Gastroesophageal sphincter (tissue), 4 donors: ENCODE results near the gene SGTA. TPM values are rescaled to one million over a fixed set of nuclear protein-coding genes. Genes with fewer than 3 reads are reported as not detected.
"Not testable (repeated sequence)": the region's sequence is repeated elsewhere in the genome, so short reads cannot be mapped to it uniquely, and the experiment has no call there.

Experiments used
- ATAC-seq: fragments of 150-250 bp; one replicate; pipeline ENCODE4 v1.9.1; 2016; ENCODE audit warnings: mild to moderate bottlenecking, moderate library complexity
- H3K27ac ChIP-seq, 4 donors: fragments of 200-600 bp; sonication (generic) in 3 of 4; 1 replicate in 3 of 4; 2 replicates in 1 of 4; pipeline ENCODE4 v1.5.1; 2016 to 2019
- H3K27me3 ChIP-seq: fragments of 200-600 bp; sonication (generic); one replicate; pipeline ENCODE4 v1.5.1; 2019
- H3K36me3 ChIP-seq, 2 donors: fragments of 200-600 bp; sonication (generic); one replicate each; pipeline ENCODE4 v1.5.1; 2019; ENCODE audit warnings: control low read depth in 1 of 2
- H3K4me1 ChIP-seq, 3 donors: fragments of 200-600 bp; sonication (generic); 1 replicate in 2 of 3; 2 replicates in 1 of 3; pipeline ENCODE4 v1.5.1; 2016 to 2019; ENCODE audit warnings: control low read depth in 2 of 3
- H3K4me3 ChIP-seq, 2 donors: fragments of 200-600 bp; sonication (generic); one replicate each; pipeline ENCODE4 v1.5.1; 2019; ENCODE audit warnings: mild to moderate bottlenecking in 1 of 2, moderate library complexity in 1 of 2
- H3K9me3 ChIP-seq, 3 donors: fragments of 200-600 bp; sonication (generic); one replicate each; pipeline ENCODE4 v1.5.1; 2017 to 2019; ENCODE audit warnings: control low read depth in 2 of 3
- EP300 ChIP-seq: sonication (generic); formaldehyde crosslinking; IDR thresholded peaks from one replicate; pipeline ENCODE4 v1.6.1; 2017; ENCODE audit warnings: antibody characterized with exemption, mild to moderate bottlenecking
- POLR2A ChIP-seq, 2 donors: fragments of 450-650 bp; IDR thresholded peaks; one replicate each; pipeline ENCODE4 v1.6.1; 2017; ENCODE audit warnings: antibody characterized with exemption in 2 of 2, mild to moderate bottlenecking in 2 of 2, moderate library complexity in 1 of 2
- POLR2AphosphoS5 ChIP-seq: sonication (generic); formaldehyde crosslinking; IDR thresholded peaks from one replicate; pipeline ENCODE4 v1.6.1; 2017; ENCODE audit warnings: antibody characterized with exemption
- WGBS, 2 donors: methylation state at CpG; one replicate each; pipeline ENCODE4 v1.1.5; 2018; ENCODE audit warnings: low coverage in 1 of 2; 5-methylcytosine and 5-hydroxymethylcytosine counted together
- total RNA-seq, 4 donors: library from RNA; depleted of rRNA; stranded (reverse); fragments of >200 nt; gene quantifications; one replicate each; pipeline ENCODE4 v1.1.0, GENCODE V29; 2016
- TF ChIP-seq, protein P1 (sequence below), 4 experiments: fragments of 200-600 bp in 2 of 4; fragments of 450-650 bp in 2 of 4; sonication (generic) in 1 of 4; IDR thresholded peaks; one replicate each; pipeline ENCODE4 v1.5.1; 2017 to 2019; ENCODE audit warnings: antibody characterized with exemption in 4 of 4, mild to moderate bottlenecking in 2 of 4, moderate library complexity in 2 of 4

SGTA gene
- total RNA-seq, 4 donors from 2014 or later = 45.3 to 65.5 (median 47.2) TPM

- Histone ChIP-seq H3K27me3 (peaks cover 30% of the 10 kb centered on the region), H3K27ac (no peak overlapping the region), H3K9me3 (peaks cover 0 to 7% (median 0%) of the 10 kb centered on the region in 3 donors), H3K4me3 (no peak overlapping the region), H3K4me1 (peaks cover 0 to 24% (median 10%) of the 10 kb centered on the region in 3 donors), H3K36me3 (peaks cover 0 to 20% of the 10 kb centered on the region in 2 donors)
- no peak for TF ChIP-seq POLR2A (IDR thresholded peaks at IDR 0.05)
- TF ChIP-seq POLR2AphosphoS5 = no peak
- TF ChIP-seq, protein P1, sequence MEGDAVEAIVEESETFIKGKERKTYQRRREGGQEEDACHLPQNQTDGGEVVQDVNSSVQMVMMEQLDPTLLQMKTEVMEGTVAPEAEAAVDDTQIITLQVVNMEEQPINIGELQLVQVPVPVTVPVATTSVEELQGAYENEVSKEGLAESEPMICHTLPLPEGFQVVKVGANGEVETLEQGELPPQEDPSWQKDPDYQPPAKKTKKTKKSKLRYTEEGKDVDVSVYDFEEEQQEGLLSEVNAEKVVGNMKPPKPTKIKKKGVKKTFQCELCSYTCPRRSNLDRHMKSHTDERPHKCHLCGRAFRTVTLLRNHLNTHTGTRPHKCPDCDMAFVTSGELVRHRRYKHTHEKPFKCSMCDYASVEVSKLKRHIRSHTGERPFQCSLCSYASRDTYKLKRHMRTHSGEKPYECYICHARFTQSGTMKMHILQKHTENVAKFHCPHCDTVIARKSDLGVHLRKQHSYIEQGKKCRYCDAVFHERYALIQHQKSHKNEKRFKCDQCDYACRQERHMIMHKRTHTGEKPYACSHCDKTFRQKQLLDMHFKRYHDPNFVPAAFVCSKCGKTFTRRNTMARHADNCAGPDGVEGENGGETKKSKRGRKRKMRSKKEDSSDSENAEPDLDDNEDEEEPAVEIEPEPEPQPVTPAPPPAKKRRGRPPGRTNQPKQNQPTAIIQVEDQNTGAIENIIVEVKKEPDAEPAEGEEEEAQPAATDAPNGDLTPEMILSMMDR (IDR thresholded peaks at IDR 0.05) = no peak
- no peak for TF ChIP-seq EP300
- no peak for ATAC-seq
- 87 to 92% methylated on average over 4 to 9 of the region's 51 CpGs for WGBS, 2 donors
These were observed 66.1 kb downstream of the SGTA start for GRCh38 chr19:2716722-2717637.

DNA sequence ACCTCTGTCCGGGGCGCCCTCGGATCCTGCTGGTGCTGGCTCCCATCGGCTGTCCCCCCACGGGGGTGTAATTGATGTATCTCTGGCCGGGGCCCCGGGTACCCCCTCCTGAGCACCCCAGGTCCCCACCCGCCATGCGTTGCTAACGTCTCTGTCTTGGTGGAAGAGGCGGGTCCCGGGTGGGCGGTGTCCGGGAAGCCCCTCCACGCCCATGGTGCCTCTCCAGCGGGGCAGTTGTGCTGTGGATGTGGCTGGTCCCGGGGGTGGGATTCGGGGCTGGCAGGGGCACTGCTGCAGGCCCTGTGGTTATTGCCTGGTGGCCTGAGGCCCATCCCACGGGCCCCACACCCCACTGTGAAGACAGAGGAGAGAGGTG lies 66.8 kb downstream of the SGTA start:
- Histone ChIP-seq H3K27ac (no peak overlapping the region), H3K36me3 (peaks cover 0 to 20% of the 10 kb centered on the region in 2 donors), H3K4me3 (no peak overlapping the region), H3K4me1 (peaks cover 0 to 18% (median 10%) of the 10 kb centered on the region in 3 donors), H3K27me3 (peaks cover 23% of the 10 kb centered on the region), H3K9me3 (peaks cover 0 to 7% (median 0%) of the 10 kb centered on the region in 3 donors)
- ATAC-seq = no peak
- WGBS, 2 donors = 100% methylated on average over 1 of the region's 19 CpGs; no CpG with 5 or more reads in 1 of the 2 donors
- TF ChIP-seq POLR2AphosphoS5 (no peak), EP300 (no peak), POLR2A (IDR thresholded peaks at IDR 0.05) (no peak)
- TF ChIP-seq, protein P1 (IDR thresholded peaks at IDR 0.05) = no peak

- Histone ChIP-seq H3K4me3 (no peak overlapping the region), H3K9me3 (peaks cover 0 to 7% (median 0%) of the 10 kb centered on the region in 3 donors), H3K4me1 (peaks cover 0 to 14% (median 9%) of the 10 kb centered on the region in 3 donors), H3K36me3 (peaks cover 0 to 20% of the 10 kb centered on the region in 2 donors), H3K27me3 (peaks cover 18% of the 10 kb centered on the region), H3K27ac (no peak overlapping the region)
- no peak for ATAC-seq
- TF ChIP-seq EP300 = no peak
- TF ChIP-seq, protein P1 (IDR thresholded peaks at IDR 0.05) = no peak
- no peak for TF ChIP-seq POLR2A (IDR thresholded peaks at IDR 0.05)
- no peak for TF ChIP-seq POLR2AphosphoS5
- WGBS, 2 donors = 83 to 93% methylated on average over 6 of the region's 12 CpGs
These were observed 67.4 kb downstream of the SGTA start for GRCh38 chr19:2715470-2716274.

- Histone ChIP-seq H3K36me3 (peaks cover 0 to 20% of the 10 kb centered on the region in 2 donors), H3K4me3 (no peak overlapping the region), H3K4me1 (peaks cover 0 to 4% (median 0%) of the 10 kb centered on the region in 3 donors), H3K27ac (no peak overlapping the region), H3K27me3 (peaks cover 8% of the 10 kb centered on the region), H3K9me3 (peaks cover 0 to 7% (median 0%) of the 10 kb centered on the region in 3 donors)
- 69 to 100% methylated on average over 1 to 3 of the region's 16 CpGs for WGBS, 2 donors
- TF ChIP-seq POLR2A (IDR thresholded peaks at IDR 0.05) = no peak
- no peak for TF ChIP-seq POLR2AphosphoS5
- TF ChIP-seq, protein P1 (IDR thresholded peaks at IDR 0.05) = no peak
- TF ChIP-seq EP300 = no peak
- no peak for ATAC-seq
These were observed 68.4 kb downstream of the SGTA start for GRCh38 chr19:2714531-2715269.

DNA sequence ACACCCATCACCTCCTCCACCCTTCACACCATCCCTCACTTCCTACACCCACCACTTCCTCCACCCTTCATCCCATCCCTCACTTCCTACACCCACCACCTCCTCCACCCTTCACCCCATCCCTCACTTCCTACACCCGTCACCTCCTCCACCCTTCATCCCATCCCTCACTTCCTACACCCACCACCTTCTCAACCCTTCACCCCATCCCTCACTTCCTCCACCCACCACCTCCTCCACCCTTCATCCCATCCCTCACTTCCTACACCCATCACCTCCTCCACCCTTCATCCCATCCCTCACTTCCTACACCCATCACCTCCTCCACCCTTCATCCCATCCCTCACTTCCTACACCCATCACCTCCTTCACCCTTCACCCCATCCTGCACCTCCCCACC lies 69.0 kb downstream of the SGTA start:
- H3K9me3 ChIP-seq, H3K27ac ChIP-seq, H3K4me3 ChIP-seq, ATAC-seq, H3K4me1 ChIP-seq, H3K27me3 ChIP-seq: not testable (repeated sequence)
- H3K36me3 ChIP-seq = peaks cover 0 to 20% of the 10 kb centered on the region in 2 donors
- 29% methylated on average over 1 of the region's 1 CpG; no CpG with 5 or more reads in 1 of the 2 donors for WGBS, 2 donors

- WGBS, 2 donors = 83 to 92% methylated on average over 2 to 3 of the region's 3 CpGs
- not testable (repeated sequence) for H3K27me3 ChIP-seq
These were observed 69.9 kb downstream of the SGTA start for GRCh38 chr19:2713170-2713569.

More at GRCh38 chr19:2713170-2713569, 69.9 kb downstream of the SGTA start:
- not testable (repeated sequence) for H3K4me1 ChIP-seq, ATAC-seq, H3K27ac ChIP-seq, H3K9me3 ChIP-seq, H3K4me3 ChIP-seq
- H3K36me3 ChIP-seq = peaks cover 0 to 20% of the 10 kb centered on the region in 2 donors
